Glomerular endothelial cell (primary cell): ENCODE results near the gene SGTA. TPM values are rescaled to one million over a fixed set of nuclear protein-coding genes. Genes with fewer than 3 reads are reported as not detected.

Source experiments
- DNase-seq: peaks from one replicate; pipeline ENCODE4 v3.0.0-alpha.2; 2011; ENCODE audit warnings: low read depth, low spot score; ENCODE audit errors: extremely low read depth
- total RNA-seq: library from RNA; depleted of rRNA; stranded (reverse); fragments of >200 nt; gene quantifications from 2 replicates; pipeline ENCODE4 v1.2.3, GENCODE V29; 2015

SGTA gene
- total RNA-seq, 1 donor from 2014 or later, result 75.1 TPM

DNA sequence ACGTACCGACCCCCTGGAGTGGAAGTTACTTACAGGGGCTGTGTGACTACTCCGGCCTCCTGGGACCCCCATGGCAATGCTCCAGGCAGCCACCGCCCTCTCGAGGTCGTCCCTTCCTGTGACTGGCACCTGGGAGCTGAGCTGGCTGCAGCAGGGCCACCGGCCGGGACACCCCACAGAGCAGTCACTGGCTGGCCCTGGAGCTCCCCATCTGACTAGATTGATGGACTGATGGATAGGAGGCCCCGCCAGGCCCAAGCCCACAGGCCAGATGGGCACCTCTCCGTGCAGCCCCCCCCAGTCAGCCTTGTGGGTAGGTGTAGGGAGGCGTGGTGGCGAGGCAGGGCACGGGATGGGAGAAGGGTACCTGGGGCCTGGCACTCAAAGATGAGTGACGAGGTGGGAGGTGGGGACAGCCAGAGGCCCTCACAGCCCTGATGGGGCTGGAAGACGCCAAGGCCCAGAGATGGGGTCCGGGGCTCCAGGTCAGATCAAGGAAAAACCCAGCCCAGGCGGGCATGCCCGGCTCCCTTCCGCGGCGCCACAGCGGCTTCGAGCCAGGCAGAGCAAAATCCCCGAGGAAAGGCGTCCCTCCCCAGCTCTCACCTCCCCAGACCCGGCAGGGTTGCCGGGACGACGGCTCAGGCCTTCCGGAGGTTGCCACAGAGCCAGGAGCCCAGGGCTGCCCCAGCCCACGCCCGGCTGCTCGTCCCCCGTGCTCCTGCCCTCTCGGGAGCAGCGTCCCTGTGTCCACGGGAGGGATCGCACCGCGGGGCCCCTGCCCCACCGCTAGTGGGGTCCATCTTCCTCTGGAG lies 51.7 kb downstream of the SGTA start:
- no peak for DNase-seq

- DNase-seq, result no peak
Observed at GRCh38 chr19:2729943-2730818, 52.9 kb downstream of the SGTA start.

DNA sequence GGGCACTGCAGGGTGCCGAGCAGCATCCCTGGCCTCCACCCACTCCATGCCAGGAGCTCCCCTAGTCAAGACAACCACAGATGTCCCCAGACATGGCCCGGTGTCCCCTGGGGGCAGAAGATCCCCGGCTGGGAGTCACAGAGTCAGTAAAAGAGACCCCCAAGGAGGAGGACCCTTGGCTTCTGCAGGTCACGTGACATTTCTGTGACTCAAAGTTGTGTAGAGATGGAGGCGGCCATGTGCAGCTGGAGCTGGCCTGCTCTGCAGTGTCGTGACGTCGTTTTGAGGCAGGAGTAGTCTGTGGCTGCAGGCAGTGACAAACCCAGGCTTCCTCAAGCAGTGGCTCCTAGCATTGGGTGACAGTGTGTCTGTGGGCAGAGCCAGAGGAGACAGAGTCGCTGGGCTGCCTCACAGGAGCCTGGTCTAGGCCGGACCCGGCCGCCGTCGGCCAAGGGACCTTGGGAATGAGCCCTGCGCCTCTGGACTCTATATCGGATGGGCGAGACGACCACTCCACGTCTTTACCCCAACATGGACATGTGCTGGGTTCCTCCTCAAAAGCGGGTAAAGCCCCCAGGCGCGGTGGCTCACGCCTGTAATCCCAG lies 54.2 kb downstream of the SGTA start:
- DNase-seq, result no peak

DNA sequence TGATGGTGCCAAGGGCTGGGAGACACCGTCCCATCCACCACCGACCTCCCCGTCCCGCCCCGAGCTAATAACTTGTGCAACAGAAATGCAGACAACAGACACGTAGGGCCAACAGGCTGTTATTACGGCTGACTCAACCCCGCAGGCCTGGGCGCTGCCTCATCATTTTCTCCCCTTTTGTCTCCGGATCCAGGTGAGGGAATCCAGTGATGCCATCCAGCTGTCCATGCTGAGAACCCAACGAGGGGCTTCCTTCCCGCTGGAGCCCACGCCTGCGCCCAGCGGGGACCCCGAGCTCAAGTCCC lies 55.5 kb downstream of the SGTA start:
- DNase-seq, result no peak

GRCh38 chr19:2726904-2727639 lies 56.0 kb downstream of the SGTA start:
- DNase-seq, result no peak

DNA sequence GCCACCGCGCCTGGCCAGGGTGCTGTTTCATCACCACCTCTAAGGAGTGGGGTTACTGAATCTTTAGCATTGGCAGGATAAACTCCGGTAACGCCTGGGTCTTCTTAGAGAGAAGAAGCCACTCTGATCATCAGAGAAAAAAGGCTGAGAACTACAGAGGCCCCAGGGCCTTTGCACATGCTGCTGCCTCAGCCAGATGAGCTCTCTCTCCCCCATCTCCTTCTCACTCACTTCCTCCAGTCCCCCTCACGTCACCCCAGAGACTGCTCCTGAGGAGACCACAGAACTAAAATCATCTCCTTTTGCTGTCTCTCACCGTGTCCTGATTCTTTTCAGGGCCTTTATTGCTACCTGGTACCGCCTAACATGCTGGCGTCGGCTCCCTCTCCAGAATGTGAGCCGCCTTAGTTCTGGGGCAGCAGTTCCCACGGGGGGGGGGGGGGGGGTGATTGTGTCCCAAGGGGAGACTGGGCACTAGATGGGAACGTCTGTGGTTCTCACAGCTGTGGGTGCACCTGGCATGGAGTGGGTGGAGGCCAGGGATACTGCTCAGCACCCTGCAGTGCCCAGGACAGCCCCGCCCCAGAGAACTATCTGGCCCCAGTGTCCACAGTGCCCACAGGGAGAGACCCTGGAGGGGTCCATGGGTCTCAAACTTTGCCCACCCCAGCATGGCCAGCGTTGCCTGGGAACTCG lies 56.8 kb downstream of the SGTA start:
- no peak for DNase-seq

- DNase-seq, result no peak
Observed at GRCh38 chr19:2724148-2724557, 58.9 kb downstream of the SGTA start.

DNA sequence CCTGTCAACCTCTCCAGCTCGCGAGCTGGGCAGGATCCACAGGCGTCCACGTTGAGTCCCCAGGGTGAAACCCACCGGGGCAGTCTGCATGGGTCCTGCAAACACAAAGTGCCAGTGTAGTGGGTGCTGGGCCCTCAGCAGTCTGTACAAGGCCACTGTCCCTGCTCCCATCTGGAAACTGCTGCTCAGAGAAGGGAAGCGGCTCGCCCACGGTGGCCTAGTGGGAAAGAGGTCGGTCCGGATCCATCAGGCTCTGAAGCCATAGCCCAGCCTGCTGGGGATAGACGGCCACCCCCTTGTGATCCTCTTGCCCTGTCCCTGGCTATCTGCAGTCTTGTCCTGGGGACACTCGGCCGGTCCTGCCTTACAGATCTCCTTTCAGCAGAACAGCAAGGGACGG lies 59.3 kb downstream of the SGTA start:
- no peak for DNase-seq

- no peak for DNase-seq
Observed at GRCh38 chr19:2723345-2723715, 59.7 kb downstream of the SGTA start.

- DNase-seq, result no peak
Observed at GRCh38 chr19:2722541-2723344, 60.3 kb downstream of the SGTA start.

GRCh38 chr19:2721570-2722540 lies 61.2 kb downstream of the SGTA start:
- no peak for DNase-seq

DNA sequence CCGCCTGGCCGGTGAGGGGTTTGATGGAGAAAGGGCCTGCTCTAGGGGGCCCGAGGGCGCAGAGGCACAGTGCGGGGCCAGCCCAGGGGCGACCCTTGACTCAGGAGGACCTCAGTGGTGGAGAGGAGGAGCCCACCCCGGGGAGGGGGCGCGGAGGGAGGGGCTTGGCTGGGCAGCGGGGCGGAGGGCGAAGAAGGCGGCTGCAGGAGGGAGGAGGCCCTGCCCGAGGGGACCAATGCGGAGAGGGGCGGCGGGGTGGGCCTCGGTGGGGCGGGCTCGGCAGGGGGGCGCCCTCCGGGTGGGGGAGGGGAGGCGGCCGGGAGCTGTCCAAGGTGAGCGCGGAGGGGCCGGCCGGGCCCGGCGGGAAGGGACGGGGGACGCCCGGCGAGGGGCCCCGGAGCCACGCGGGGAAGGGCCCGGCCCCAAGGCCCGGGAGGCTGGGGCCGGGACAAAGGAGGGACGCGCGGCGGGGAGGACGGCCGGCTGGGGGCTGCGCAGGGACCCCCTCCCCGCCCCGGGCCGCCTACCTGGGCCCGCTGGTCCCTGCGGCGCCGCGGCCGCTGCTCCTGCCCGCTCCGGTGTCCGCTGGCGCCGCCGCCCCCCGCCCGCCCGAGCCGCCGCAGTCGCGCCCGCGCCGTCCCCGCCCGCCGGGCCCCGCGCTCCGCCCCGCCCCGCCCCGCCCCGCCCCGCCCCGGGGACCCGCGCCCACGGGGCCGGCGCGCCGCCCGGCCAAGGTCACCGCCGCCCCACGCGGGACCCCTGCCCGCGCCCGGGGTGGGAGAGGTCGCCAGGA lies 62.1 kb downstream of the SGTA start, which contains the start of gene DIRAS1:
Gene DIRAS1, minus strand, starts transcription at position 596 of the 793 bp plus-strand sequence. CDS start 3,566 bp downstream, outside the sequence.
- DNase-seq, result no peak

- no peak for DNase-seq
Observed at GRCh38 chr19:2719920-2720776, 62.9 kb downstream of the SGTA start.

DNA sequence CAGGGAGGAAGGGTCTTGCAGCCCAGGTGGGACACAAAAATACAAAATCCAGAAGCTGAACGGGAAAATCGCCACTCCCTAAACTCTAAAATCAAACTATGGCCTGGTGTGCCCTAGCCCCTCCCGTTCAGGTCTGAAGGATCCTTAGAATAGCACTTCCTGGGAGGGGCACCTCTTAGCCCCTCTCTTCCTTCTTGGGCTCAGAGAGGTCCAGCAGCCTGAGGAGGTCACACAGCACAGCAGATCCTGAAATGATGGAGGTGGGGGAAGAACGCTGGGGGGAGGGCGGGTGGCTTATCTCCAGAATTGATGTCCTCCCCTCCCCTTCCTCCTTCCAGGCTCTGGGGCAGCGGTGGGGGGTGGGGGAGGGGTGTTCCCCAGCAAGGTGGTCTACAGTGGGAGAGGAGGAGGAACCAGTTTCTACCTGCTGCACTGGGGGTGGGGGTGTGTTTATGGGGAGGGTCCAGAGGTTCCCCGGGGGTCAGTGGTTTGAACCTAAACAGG lies 63.8 kb downstream of the SGTA start:
- no peak for DNase-seq

- no peak for DNase-seq
Observed at GRCh38 chr19:2717638-2718541, 65.2 kb downstream of the SGTA start.
